ENCODE results near the gene MOB3A. TPM values are rescaled to one million over a fixed set of nuclear protein-coding genes. Genes with fewer than 3 reads are reported as not detected.

The MOB3A gene
- total and polyA plus RNA-seq, 2 experiments from 2014 or later, result 53.1 to 53.7 TPM

DNA sequence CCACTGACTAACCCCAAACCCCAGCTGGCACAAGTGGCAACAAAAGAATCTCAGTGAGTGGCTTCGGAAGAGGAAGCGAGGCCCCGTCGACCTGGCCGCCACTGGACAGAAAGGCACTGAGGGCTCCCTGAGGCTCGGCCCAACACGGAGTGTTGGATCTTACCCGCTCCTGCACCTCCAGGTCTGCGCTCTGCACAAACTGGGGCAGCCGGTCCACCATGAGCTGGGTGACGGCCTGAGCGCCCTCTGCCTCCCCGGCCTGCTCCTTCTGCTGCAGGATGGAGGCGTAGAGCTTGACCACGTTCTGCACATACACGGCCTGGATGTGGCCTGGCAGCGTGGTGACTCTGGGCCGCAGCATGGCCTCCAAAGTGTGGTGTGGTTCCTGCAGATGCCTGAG lies 22.3 kb upstream of the MOB3A start:
- no peak for DNase-seq
- 93 to 94% methylated on average over 18 of the region's 18 CpGs for WGBS, 2 experiments (ENCODE audit: low coverage in 1 of 2, low lambda C conversion rate in 2 of 2, missing lambda C conversion rate in 2 of 2)
- H4K20me1 ChIP-seq (ENCODE audit: insufficient read depth), result no peaks in the 10 kb centered on the region
- H2AFZ ChIP-seq, result no peak overlapping the region
- no peaks in the 10 kb centered on the region for H3K9me3 ChIP-seq (ENCODE audit: low read depth)
- H3K9me2 ChIP-seq (ENCODE audit: insufficient read depth), result no peaks in the 10 kb centered on the region
- no peak overlapping the region for H3K4me3 ChIP-seq
- peaks cover 28% of the 10 kb centered on the region for H3K36me3 ChIP-seq (ENCODE audit: low read depth)
- H3K4me1 ChIP-seq (ENCODE audit: insufficient read depth), result peaks cover 4% of the 10 kb centered on the region; the same call in 1 of the 2 replicates
- in situ Hi-C loops (cut with MboI), result no loop called here
- no peak overlapping the region for H3K9ac ChIP-seq
- H3K79me2 ChIP-seq (ENCODE audit: insufficient read depth), result peaks cover 3% of the 10 kb centered on the region; the same call in 1 of the 2 replicates
- H3K27ac ChIP-seq, result no peak overlapping the region
- no peak overlapping the region for H3K4me2 ChIP-seq (ENCODE audit: unreplicated experiment)
- TF ChIP-seq EZH2phosphoT487 (IDR thresholded peaks at IDR 0.05; ENCODE audit: insufficient read depth, low read depth), result no peak
- TF ChIP-seq EZH2 (IDR thresholded peaks at IDR 0.05; ENCODE audit: insufficient read depth, poor library complexity, severe bottlenecking), result no peak
- H3F3A ChIP-seq (ENCODE audit: insufficient read depth), result no peaks in the 10 kb centered on the region
- H3K27me3 ChIP-seq (replicated peaks; ENCODE audit: insufficient read depth), result no peaks in the 10 kb centered on the region

DNA sequence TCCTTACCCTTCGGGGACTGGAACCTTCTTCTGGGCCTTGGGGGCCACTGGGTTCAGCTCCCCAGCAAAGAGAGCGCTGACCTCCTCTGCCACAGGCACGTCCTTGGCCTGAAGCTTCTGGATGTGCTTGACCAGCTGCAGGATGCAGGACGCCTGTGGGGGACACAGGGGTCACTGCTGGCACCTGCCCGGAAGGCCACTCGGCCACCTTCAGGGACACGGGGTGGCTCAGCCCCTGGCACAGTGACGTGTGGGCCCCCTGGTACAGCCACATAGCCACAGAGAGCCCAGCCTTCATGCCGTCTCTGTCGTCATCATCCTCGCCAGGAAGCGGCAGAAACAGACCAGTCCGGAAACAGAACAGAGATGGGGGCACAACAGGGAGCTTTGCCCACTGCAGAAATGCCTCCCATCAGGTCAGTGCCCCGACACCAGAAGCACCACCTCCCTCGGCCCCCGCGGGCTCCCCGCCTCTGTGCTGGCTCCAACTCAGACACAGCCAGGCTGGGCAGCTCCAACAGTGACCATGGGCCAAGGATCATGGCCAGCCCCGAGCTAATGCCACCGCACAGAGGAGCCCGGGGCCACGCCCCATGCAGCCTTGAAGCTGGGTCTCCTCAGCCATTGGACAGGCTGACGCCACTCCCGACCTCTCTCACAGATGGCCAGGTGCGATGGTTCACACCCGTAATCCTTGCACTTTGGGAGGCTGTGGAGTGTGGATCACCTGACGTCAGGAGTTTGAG lies 21.3 kb upstream of the MOB3A start:
- H3K79me2 ChIP-seq (ENCODE audit: insufficient read depth), result peaks cover 3% of the 10 kb centered on the region; the same call in 1 of the 2 replicates
- no peaks in the 10 kb centered on the region for H3K27me3 ChIP-seq (replicated peaks; ENCODE audit: insufficient read depth)
- no peaks in the 10 kb centered on the region for H3K9me2 ChIP-seq (ENCODE audit: insufficient read depth)
- H3K36me3 ChIP-seq (ENCODE audit: low read depth), result peaks cover 17% of the 10 kb centered on the region
- no peak overlapping the region for H3K4me3 ChIP-seq
- in situ Hi-C loops (cut with MboI), result no loop called here
- DNase-seq, result no peak
- H4K20me1 ChIP-seq (ENCODE audit: insufficient read depth), result no peaks in the 10 kb centered on the region
- H3K9me3 ChIP-seq (ENCODE audit: low read depth), result no peaks in the 10 kb centered on the region
- H3K4me1 ChIP-seq (ENCODE audit: insufficient read depth), result peaks cover 4% of the 10 kb centered on the region; the same call in 1 of the 2 replicates
- no peak overlapping the region for H3K4me2 ChIP-seq (ENCODE audit: unreplicated experiment)
- TF ChIP-seq EZH2phosphoT487 (IDR thresholded peaks at IDR 0.05; ENCODE audit: insufficient read depth, low read depth), result no peak
- no peak for TF ChIP-seq EZH2 (IDR thresholded peaks at IDR 0.05; ENCODE audit: insufficient read depth, poor library complexity, severe bottlenecking)
- H3F3A ChIP-seq (ENCODE audit: insufficient read depth), result no peaks in the 10 kb centered on the region
- WGBS, 2 experiments (ENCODE audit: low coverage in 1 of 2, low lambda C conversion rate in 2 of 2, missing lambda C conversion rate in 2 of 2), result 87 to 90% methylated on average over 27 of the region's 27 CpGs
- no peak overlapping the region for H2AFZ ChIP-seq
- H3K9ac ChIP-seq, result no peak overlapping the region
- H3K27ac ChIP-seq, result no peak overlapping the region

DNA sequence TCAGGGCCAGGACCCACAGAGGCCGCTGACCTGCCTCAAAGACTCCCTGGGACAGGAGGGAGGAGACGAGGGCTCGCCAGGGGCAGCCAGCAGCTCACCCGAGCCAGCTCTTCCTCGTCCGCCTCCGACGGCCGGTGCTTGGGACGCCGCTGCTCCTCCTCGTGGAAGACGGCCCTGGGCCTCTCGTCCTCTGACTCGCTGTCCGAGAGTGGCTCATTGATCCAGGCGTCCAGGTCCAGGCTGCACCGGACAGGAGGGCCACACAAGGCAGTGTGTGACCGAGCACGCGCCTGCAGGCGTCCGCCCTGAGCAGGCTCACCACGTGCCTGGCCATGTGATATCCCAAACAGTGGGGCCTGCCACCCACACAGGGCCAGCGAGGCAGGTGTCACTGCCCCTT lies 20.4 kb upstream of the MOB3A start:
- Histone ChIP-seq H3K4me1 (ENCODE audit: insufficient read depth) (peaks cover 4% of the 10 kb centered on the region; the same call in 1 of the 2 replicates), H4K20me1 (ENCODE audit: insufficient read depth) (no peaks in the 10 kb centered on the region), H3K9me3 (ENCODE audit: low read depth) (no peaks in the 10 kb centered on the region), H3K4me3 (no peak overlapping the region), H3K4me2 (ENCODE audit: unreplicated experiment) (no peak overlapping the region), H2AFZ (no peak overlapping the region), H3K9me2 (ENCODE audit: insufficient read depth) (no peaks in the 10 kb centered on the region), H3K79me2 (ENCODE audit: insufficient read depth) (0 out of 2 replicates have a peak, but pooled peaks cover 3% of the 10 kb centered on the region), H3F3A (ENCODE audit: insufficient read depth) (no peaks in the 10 kb centered on the region), H3K9ac (no peak overlapping the region), H3K27me3 (replicated peaks; ENCODE audit: insufficient read depth) (no peaks in the 10 kb centered on the region), H3K27ac (no peak overlapping the region), H3K36me3 (ENCODE audit: low read depth) (peaks cover 15% of the 10 kb centered on the region)
- WGBS, 2 experiments (ENCODE audit: low coverage in 1 of 2, low lambda C conversion rate in 2 of 2, missing lambda C conversion rate in 2 of 2), result 92 to 96% methylated on average over 25 of the region's 25 CpGs
- in situ Hi-C loops (cut with MboI), result no loop called here
- DNase-seq, result no peak
- TF ChIP-seq EZH2 (IDR thresholded peaks at IDR 0.05; ENCODE audit: insufficient read depth, poor library complexity, severe bottlenecking), result no peak
- no peak for TF ChIP-seq EZH2phosphoT487 (IDR thresholded peaks at IDR 0.05; ENCODE audit: insufficient read depth, low read depth)

DNA sequence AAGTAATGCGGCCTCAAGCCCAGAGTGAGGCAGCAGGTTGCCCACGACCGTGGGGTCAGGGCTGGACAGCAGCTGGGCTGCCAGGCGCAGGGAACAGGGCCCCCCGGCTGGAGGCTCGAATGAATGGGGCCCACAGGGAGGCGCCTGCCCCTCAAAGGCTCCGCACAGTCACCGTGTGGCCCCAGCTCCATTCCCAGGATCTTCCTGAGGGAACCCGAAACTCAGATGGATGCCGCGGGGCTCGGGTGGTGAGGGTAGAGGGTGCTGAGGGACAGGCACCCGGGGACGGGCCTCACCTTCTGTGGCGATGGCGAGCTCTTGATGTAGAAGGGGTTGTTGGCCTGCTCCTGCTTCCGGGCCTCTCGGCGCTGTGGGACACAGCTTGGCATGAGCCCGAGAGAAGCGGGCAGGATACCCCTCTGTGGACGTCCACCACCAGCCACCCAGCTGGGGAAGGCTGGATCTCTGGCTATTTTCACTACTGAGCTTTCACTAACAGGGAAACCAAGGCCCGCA lies 19.8 kb upstream of the MOB3A start:
- H3K27ac ChIP-seq, result no peak overlapping the region
- 0 out of 2 replicates have a peak, but pooled peaks cover 3% of the 10 kb centered on the region for H3K79me2 ChIP-seq (ENCODE audit: insufficient read depth)
- in situ Hi-C loops (cut with MboI), result no loop called here
- H3K9me3 ChIP-seq (ENCODE audit: low read depth), result no peaks in the 10 kb centered on the region
- DNase-seq, result no peak
- no peak overlapping the region for H3K4me3 ChIP-seq
- peaks cover 15% of the 10 kb centered on the region for H3K36me3 ChIP-seq (ENCODE audit: low read depth)
- H3F3A ChIP-seq (ENCODE audit: insufficient read depth), result no peaks in the 10 kb centered on the region
- no peak overlapping the region for H2AFZ ChIP-seq
- peaks cover 4% of the 10 kb centered on the region; the same call in 1 of the 2 replicates for H3K4me1 ChIP-seq (ENCODE audit: insufficient read depth)
- WGBS, 2 experiments (ENCODE audit: low coverage in 1 of 2, low lambda C conversion rate in 2 of 2, missing lambda C conversion rate in 2 of 2), result 94 to 100% methylated on average over 17 to 24 of the region's 24 CpGs
- H3K4me2 ChIP-seq (ENCODE audit: unreplicated experiment), result no peak overlapping the region
- H3K27me3 ChIP-seq (replicated peaks; ENCODE audit: insufficient read depth), result no peaks in the 10 kb centered on the region
- TF ChIP-seq EZH2 (IDR thresholded peaks at IDR 0.05; ENCODE audit: insufficient read depth, poor library complexity, severe bottlenecking) (no peak), EZH2phosphoT487 (IDR thresholded peaks at IDR 0.05; ENCODE audit: insufficient read depth, low read depth) (no peak)
- H3K9me2 ChIP-seq (ENCODE audit: insufficient read depth), result no peaks in the 10 kb centered on the region
- H3K9ac ChIP-seq, result no peak overlapping the region
- H4K20me1 ChIP-seq (ENCODE audit: insufficient read depth), result no peaks in the 10 kb centered on the region
